Upper lobe of left lung (tissue), 6 donors: Measurements from ENCODE around the gene TRIP11. TPM values are rescaled to one million over a fixed set of nuclear protein-coding genes. Genes with fewer than 3 reads are reported as not detected.

Experiments
- ATAC-seq, 2 donors: fragments of 200-7000 bp; cut with Tn5 transposase; one replicate each; pipeline ENCODE4 v1.9.1; 2022; ENCODE audit warnings: mild to moderate bottlenecking in 2 of 2, moderate library complexity in 2 of 2; ENCODE audit not compliant: low FRiP score in 2 of 2
- DNase-seq, 2 donors: peaks; one replicate each; pipeline ENCODE4 v3.0.0-alpha.2; 2019 to 2020
- H3K27ac ChIP-seq, 4 donors: fragments of 200-600 bp; sonication (generic); one replicate each; pipeline ENCODE4 v1.5.1; 2016 to 2019
- H3K27me3 ChIP-seq, 4 donors: fragments of 200-600 bp; sonication (generic); one replicate each; pipeline ENCODE4 v1.5.1; 2017 to 2019
- H3K36me3 ChIP-seq, 4 donors: fragments of 200-600 bp; sonication (generic); one replicate each; pipeline ENCODE4 v1.5.1; 2016 to 2019
- H3K4me1 ChIP-seq, 4 donors: fragments of 200-600 bp; sonication (generic); one replicate each; pipeline ENCODE4 v1.5.1; 2018 to 2019
- H3K4me3 ChIP-seq, 4 donors: fragments of 200-600 bp; sonication (generic); one replicate each; pipeline ENCODE4 v1.5.1; 2017 to 2019; ENCODE audit warnings: mild to moderate bottlenecking in 2 of 4, moderate library complexity in 1 of 4
- H3K9me3 ChIP-seq, 4 donors: fragments of 200-600 bp; sonication (generic); one replicate each; pipeline ENCODE4 v1.5.1; 2018 to 2019
- EP300 ChIP-seq, 4 donors: sonication (generic); formaldehyde crosslinking; IDR thresholded peaks; one replicate each; pipeline ENCODE4 v1.5.1; 2017; ENCODE audit warnings: antibody characterized with exemption in 4 of 4, control low read depth in 2 of 4
- POLR2A ChIP-seq, 4 donors: fragments of 450-650 bp; IDR thresholded peaks; one replicate each; pipeline ENCODE4 v1.5.1; 2016 to 2017; ENCODE audit warnings: antibody characterized with exemption in 4 of 4, mild to moderate bottlenecking in 2 of 4
- POLR2AphosphoS5 ChIP-seq, 2 donors: sonication (generic); formaldehyde crosslinking; IDR thresholded peaks; one replicate each; pipeline ENCODE4 v1.5.1; 2017; ENCODE audit warnings: antibody characterized with exemption in 2 of 2
- WGBS, 2 donors: methylation state at CpG; one replicate each; pipeline ENCODE4 v1.1.5; 2017 to 2018; 5-methylcytosine and 5-hydroxymethylcytosine counted together
- total RNA-seq, 6 donors: library from RNA; depleted of rRNA in 4 of 6; stranded (reverse); fragments of >200 nt in 4 of 6; gene quantifications; one replicate each; pipeline versions ENCODE4 v1.1.0 to v1.2.1, GENCODE V29; 2016 to 2021
- TF ChIP-seq, protein P1 (sequence below), 6 experiments: fragments of 450-650 bp in 4 of 6; fragments of 200-600 bp in 2 of 6; sonication (generic) in 2 of 6; IDR thresholded peaks; one replicate each; pipeline ENCODE4 v1.5.1; 2016 to 2019; ENCODE audit warnings: antibody characterized with exemption in 6 of 6
- donor health status: DM: no; HTN: no; CAD: no; lungs with moderate emphysema.
- donor health status: DM: no; HTN: yes; CAD: no; lungs with severe emphysema.

Gene TRIP11
- total RNA-seq, 6 donors from 2014 or later = 19.2 to 71.8 (median 39.1) TPM

DNA sequence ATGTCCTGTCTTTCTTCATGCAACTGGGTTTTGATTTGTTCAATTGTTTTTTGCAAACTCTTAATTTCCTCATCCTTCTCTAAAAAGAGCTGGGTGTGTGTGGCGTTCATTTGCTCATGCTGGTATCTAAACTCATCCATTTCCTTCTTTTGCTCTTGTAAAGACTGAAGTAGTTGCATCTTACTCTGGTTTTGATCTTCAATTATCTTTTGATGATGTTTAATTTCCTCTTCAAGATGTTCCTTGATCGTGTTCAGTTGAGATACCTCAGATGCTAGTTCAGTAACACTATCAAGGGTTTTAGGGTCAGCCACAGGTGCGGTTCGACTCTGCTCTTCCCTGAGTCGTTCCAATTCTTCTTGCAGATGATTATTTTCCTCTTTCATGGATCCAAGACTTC lies 34.8 kb downstream of the TRIP11 start:
- Histone ChIP-seq H3K27ac (no peak overlapping the region), H3K9me3 (no peaks in the 10 kb centered on the region), H3K27me3 (no peaks in the 10 kb centered on the region), H3K4me3 (no peak overlapping the region), H3K4me1 (no peaks in the 10 kb centered on the region), H3K36me3 (peaks cover 4 to 63% (median 38%) of the 10 kb centered on the region in 4 donors)
- 92 to 94% methylated on average over 5 of the region's 5 CpGs for WGBS, 2 donors
- TF ChIP-seq EP300 (IDR thresholded peaks at IDR 0.05) (no peak), POLR2AphosphoS5 (IDR thresholded peaks at IDR 0.05) (no peak), POLR2A (IDR thresholded peaks at IDR 0.05) (no peak)
- TF ChIP-seq, protein P1, sequence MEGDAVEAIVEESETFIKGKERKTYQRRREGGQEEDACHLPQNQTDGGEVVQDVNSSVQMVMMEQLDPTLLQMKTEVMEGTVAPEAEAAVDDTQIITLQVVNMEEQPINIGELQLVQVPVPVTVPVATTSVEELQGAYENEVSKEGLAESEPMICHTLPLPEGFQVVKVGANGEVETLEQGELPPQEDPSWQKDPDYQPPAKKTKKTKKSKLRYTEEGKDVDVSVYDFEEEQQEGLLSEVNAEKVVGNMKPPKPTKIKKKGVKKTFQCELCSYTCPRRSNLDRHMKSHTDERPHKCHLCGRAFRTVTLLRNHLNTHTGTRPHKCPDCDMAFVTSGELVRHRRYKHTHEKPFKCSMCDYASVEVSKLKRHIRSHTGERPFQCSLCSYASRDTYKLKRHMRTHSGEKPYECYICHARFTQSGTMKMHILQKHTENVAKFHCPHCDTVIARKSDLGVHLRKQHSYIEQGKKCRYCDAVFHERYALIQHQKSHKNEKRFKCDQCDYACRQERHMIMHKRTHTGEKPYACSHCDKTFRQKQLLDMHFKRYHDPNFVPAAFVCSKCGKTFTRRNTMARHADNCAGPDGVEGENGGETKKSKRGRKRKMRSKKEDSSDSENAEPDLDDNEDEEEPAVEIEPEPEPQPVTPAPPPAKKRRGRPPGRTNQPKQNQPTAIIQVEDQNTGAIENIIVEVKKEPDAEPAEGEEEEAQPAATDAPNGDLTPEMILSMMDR (IDR thresholded peaks at IDR 0.05) = no peak
- no peak for ATAC-seq
- DNase-seq = no peak

DNA sequence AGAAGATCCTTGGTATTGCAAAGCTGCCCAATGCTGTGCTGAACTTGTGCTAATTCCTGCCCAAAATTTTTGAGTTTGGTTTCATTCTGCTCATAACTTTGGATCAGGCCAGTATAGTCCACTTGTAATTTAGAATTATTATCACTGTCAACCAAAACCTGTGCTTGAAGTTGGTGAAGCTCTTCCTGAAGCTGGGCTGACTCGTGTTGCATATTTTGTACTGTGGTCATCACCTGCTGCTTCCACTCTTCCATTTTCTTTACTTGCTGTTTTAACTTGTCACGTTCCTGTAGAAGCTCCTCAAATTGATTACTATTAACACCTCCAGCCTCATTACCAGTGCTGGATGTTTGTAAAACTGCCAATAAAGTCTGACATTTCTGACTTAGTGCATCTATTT lies 35.8 kb downstream of the TRIP11 start:
- DNase-seq (no peak), ATAC-seq (no peak)
- Histone ChIP-seq H3K9me3 (no peaks in the 10 kb centered on the region), H3K27me3 (no peaks in the 10 kb centered on the region), H3K27ac (no peak overlapping the region), H3K4me1 (peaks cover 5 to 7% (median 6%) of the 10 kb centered on the region in 4 donors), H3K36me3 (peaks cover 4 to 59% (median 37%) of the 10 kb centered on the region in 4 donors), H3K4me3 (no peak overlapping the region)
- no peak for TF ChIP-seq POLR2AphosphoS5 (IDR thresholded peaks at IDR 0.05)
- no peak for TF ChIP-seq EP300 (IDR thresholded peaks at IDR 0.05)
- TF ChIP-seq POLR2A (IDR thresholded peaks at IDR 0.05) = no peak
- TF ChIP-seq, protein P1 (IDR thresholded peaks at IDR 0.05) = no peak
- 91 to 98% methylated on average over 2 of the region's 2 CpGs for WGBS, 2 donors

DNA sequence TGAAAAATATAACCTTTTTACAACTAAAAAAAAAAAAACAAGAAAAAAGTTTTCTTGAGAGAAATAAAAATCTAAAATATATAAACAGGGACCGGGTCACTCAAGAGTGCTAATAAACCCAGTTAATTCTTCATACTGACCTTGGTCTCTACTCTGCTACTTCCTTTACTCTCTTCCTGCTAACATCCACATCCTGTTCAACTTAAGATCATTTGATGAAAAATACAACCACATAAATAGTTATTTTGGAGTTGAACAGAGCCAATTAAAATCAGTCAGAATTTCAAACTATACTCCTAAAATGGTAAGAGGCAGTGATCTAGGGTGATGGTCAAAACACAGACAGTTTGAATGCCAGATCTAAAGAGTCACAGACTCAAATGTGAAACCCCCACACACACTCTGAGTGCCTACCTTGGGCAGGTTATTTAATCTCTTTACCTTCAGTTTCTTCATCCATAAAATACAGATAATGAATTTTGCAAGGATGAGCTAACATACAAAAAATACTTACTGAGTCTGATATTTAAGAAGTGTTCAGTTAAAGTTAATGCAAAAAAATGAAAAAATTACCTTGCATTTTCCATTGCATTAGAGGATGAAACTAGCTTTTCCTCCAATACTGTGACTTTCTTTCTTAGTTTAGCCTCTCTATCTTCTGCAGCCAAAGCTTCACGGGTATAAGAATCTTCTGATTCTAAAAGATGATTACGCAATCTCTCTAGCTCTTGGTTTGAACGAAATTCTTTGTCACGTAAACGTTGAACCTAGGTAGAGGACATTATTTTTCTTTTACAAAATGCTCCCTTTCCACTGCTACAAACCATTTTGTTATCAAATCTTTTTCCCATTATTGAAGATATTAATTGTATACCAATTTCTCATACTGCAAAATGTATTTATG lies 40.9 kb downstream of the TRIP11 start:
- no peak overlapping the region for H3K27ac ChIP-seq
- H3K4me1 ChIP-seq = peaks cover 10 to 23% (median 18%) of the 10 kb centered on the region in 4 donors
- TF ChIP-seq EP300 (IDR thresholded peaks at IDR 0.05) (no peak), POLR2AphosphoS5 (IDR thresholded peaks at IDR 0.05) (no peak), POLR2A (IDR thresholded peaks at IDR 0.05) (no peak)
- TF ChIP-seq, protein P1 (IDR thresholded peaks at IDR 0.05) = no peak
- ATAC-seq (no peak), DNase-seq (no peak)
- no peaks in the 10 kb centered on the region for H3K27me3 ChIP-seq
- H3K4me3 ChIP-seq = no peak overlapping the region
- peaks cover 3 to 31% (median 8%) of the 10 kb centered on the region in 4 donors for H3K36me3 ChIP-seq
- H3K9me3 ChIP-seq = no peaks in the 10 kb centered on the region
- 46 to 49% methylated on average over 6 of the region's 6 CpGs for WGBS, 2 donors

DNA sequence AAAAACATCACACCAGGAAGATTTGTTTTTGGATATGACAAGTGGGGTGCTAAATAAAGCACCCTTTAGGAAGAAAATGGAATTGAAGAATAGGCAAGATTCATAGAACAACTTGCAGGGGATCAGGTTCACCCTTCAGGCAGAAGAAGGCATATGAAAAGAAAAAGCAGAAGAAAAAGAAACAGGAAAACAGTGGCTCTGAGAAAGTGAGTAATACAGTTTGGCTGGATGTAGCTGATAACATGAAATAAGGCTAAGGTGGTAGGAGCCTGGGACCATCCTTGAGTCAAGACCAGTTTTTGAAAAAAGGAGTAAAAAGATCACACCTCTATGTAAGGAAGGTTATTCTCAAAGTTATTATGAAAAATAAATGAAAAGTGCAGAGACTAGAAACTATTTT lies 42.4 kb downstream of the TRIP11 start:
- H3K27ac ChIP-seq = peak overlapping the region in 2 of 4 donors; percentile 12 to 14
- H3K4me3 ChIP-seq = no peak overlapping the region
- TF ChIP-seq, protein P1 (IDR thresholded peaks at IDR 0.05) = no peak
- no peak for TF ChIP-seq EP300 (IDR thresholded peaks at IDR 0.05)
- no peaks in the 10 kb centered on the region for H3K9me3 ChIP-seq
- peaks cover 8 to 42% (median 14%) of the 10 kb centered on the region in 4 donors for H3K36me3 ChIP-seq
- H3K4me1 ChIP-seq = peaks cover 10 to 23% (median 18%) of the 10 kb centered on the region in 4 donors
- DNase-seq (no peak), ATAC-seq (no peak)
- no peaks in the 10 kb centered on the region for H3K27me3 ChIP-seq
